ENCODE results near the gene AURKAIP1.
"Not testable (repeated sequence)": the region's sequence is repeated elsewhere in the genome, so short reads cannot be mapped to it uniquely, and the experiment has no call there.

The AURKAIP1 gene

GRCh38 chr1:1388078-1388472, 13.1 kb upstream of the AURKAIP1 start:
- TF ChIP-seq ZNF565 (CRISPR knock-in tag; conservative IDR thresholded peaks at IDR 0.05; ENCODE audit: low read depth) (no peak), CSRNP3 (CRISPR knock-in tag; IDR thresholded peaks at IDR 0.05) (no peak), RARB (CRISPR knock-in tag; IDR thresholded peaks at IDR 0.05) (no peak), CREB5 (CRISPR knock-in tag; IDR thresholded peaks at IDR 0.05; ENCODE audit: low read depth) (no peak), OSR1 (CRISPR knock-in tag; IDR thresholded peaks at IDR 0.05) (no peak), ARNTL (CRISPR knock-in tag; IDR thresholded peaks at IDR 0.05; ENCODE audit: borderline replicate concordance, low read depth) (no peak), ZFP3 (CRISPR knock-in tag; IDR thresholded peaks at IDR 0.05) (no peak)
- no peak for ATAC-seq

GRCh38 chr1:1387098-1388077, 12.4 kb upstream of the AURKAIP1 start:
- TF ChIP-seq TCF4 (CRISPR knock-in tag; IDR thresholded peaks at IDR 0.05; ENCODE audit: borderline replicate concordance) (no peak), PATZ1 (CRISPR knock-in tag; IDR thresholded peaks at IDR 0.05; ENCODE audit: borderline replicate concordance) (no peak)
- ATAC-seq = no peak

GRCh38 chr1:1385931-1386330, 10.9 kb upstream of the AURKAIP1 start:
- no peak for ATAC-seq
- TF ChIP-seq POU6F1 (CRISPR knock-in tag; IDR thresholded peaks at IDR 0.05; ENCODE audit: borderline replicate concordance, low read depth) = no peak

GRCh38 chr1:1385339-1385738, 10.3 kb upstream of the AURKAIP1 start:
- ATAC-seq = not testable (repeated sequence)

GRCh38 chr1:1381294-1381693, 6.3 kb upstream of the AURKAIP1 start:
- no peak for ATAC-seq
- TF ChIP-seq SNAI2 (CRISPR knock-in tag; IDR thresholded peaks at IDR 0.05) (no peak), ZFP3 (CRISPR knock-in tag; IDR thresholded peaks at IDR 0.05) (no peak), CSRNP3 (CRISPR knock-in tag; IDR thresholded peaks at IDR 0.05) (no peak), ZFP30 (CRISPR knock-in tag; IDR thresholded peaks at IDR 0.05) (no peak), PATZ1 (CRISPR knock-in tag; IDR thresholded peaks at IDR 0.05; ENCODE audit: borderline replicate concordance) (no peak), ZC3H10 (CRISPR knock-in tag; IDR thresholded peaks at IDR 0.05) (no peak), TSHZ2 (CRISPR knock-in tag; IDR thresholded peaks at IDR 0.05) (no peak), TCF4 (CRISPR knock-in tag; IDR thresholded peaks at IDR 0.05; ENCODE audit: borderline replicate concordance) (no peak), BACH2 (CRISPR knock-in tag; IDR thresholded peaks at IDR 0.05; ENCODE audit: borderline replicate concordance) (no peak), GLIS3 (CRISPR knock-in tag; IDR thresholded peaks at IDR 0.05) (no peak), OSR1 (CRISPR knock-in tag; IDR thresholded peaks at IDR 0.05) (no peak), CSDC2 (CRISPR knock-in tag; IDR thresholded peaks at IDR 0.05) (no peak), ZNF8 (CRISPR knock-in tag; IDR thresholded peaks at IDR 0.05) (no peak), ISL1 (CRISPR knock-in tag; IDR thresholded peaks at IDR 0.05) (no peak), ARNTL (CRISPR knock-in tag; IDR thresholded peaks at IDR 0.05; ENCODE audit: borderline replicate concordance, low read depth) (no peak), TOX (CRISPR knock-in tag; IDR thresholded peaks at IDR 0.05; ENCODE audit: borderline replicate concordance) (no peak)

All from SK-N-SH treated with all-trans-retinoic acid at 6 μM for 48 hours (cell line).